Heart left ventricle (tissue), 13 donors: Measurements from ENCODE around the gene PAMR1.

ENCODE experiments used
- CTCF ChIP-seq, 12 donors: fragments of 200-600 bp; sonication (generic) in 4 of 12; IDR thresholded peaks; one replicate each; pipeline versions ENCODE4 v1.5.0 to v1.8.0; 2018 to 2022; ENCODE audit warnings: antibody characterized with exemption in 12 of 12, mild to moderate bottlenecking in 5 of 12
- POLR2A ChIP-seq, 2 donors: fragments of 450-650 bp; IDR thresholded peaks; one replicate each; pipeline ENCODE4 v1.6.1; 2017; ENCODE audit warnings: antibody characterized with exemption in 2 of 2, mild to moderate bottlenecking in 2 of 2, moderate library complexity in 2 of 2
- donor health status: ischemic (EF 13 %, LVEDD 7.1; RV severe dilation, severe dysfunction).
- donor health status: DM: no; HTN: yes; CAD: no.
- donor health status: DM: no; HTN: no; CAD: no.
- donor health status: ischemic (EF 25% LVEDD 6.9; RV normal size, moderate dysfunction).
- donor health status: ischemic (EF 25% LVEDD 5.7; RV mildly dilated, moderate dysfunction).
- donor health status: ischemic (EF 35%, LVEDD 5.7; RV mildly dilated, moderate dysfunction).
- donor health status: nonischemic (EF 11% LVEDD 7.7; RV severe dilation, severe dysfunction).
- donor health status: DM: yes; HTN: yes; CAD: no.
- donor health status: PGD.
- donor health status: ischemic (EF 29% LVEDD 5.4; RV normal size, mild dysfunction).
- donor health status: nonischemic (EF 23%, LVEDD 6.1; RV moderate dilation, normal function).

GRCh38 chr11:35526370-35526792 is 965 bp upstream of the PAMR1 start:
- no peak for TF ChIP-seq POLR2A (IDR thresholded peaks at IDR 0.05)
- TF ChIP-seq CTCF (IDR thresholded peaks at IDR 0.05): no peak
